Measurements from ENCODE around the gene SEMA4C.

The SEMA4C gene

GRCh38 chr2:96879545-96880040, 9.7 kb upstream of the SEMA4C start:
- no peak overlapping the region for H3K4me3 ChIP-seq (ENCODE audit: low read length)
- TF ChIP-seq CTCF (IDR thresholded peaks at IDR 0.05; ENCODE audit: insufficient read depth, low read depth, low read length, missing control alignments): no peak
- no peak for DNase-seq (ENCODE audit: low read depth)

GRCh38 chr2:96878796-96879544, 9.1 kb upstream of the SEMA4C start:
- no peak for DNase-seq (ENCODE audit: low read depth)

GRCh38 chr2:96878171-96878570, 8.3 kb upstream of the SEMA4C start:
- TF ChIP-seq CTCF (IDR thresholded peaks at IDR 0.05; ENCODE audit: insufficient read depth, low read depth, low read length, missing control alignments): no peak

More at GRCh38 chr2:96878796-96879544, 9.1 kb upstream of the SEMA4C start:
- no peak overlapping the region for H3K4me3 ChIP-seq (ENCODE audit: low read length)
- no peak for TF ChIP-seq CTCF (IDR thresholded peaks at IDR 0.05; ENCODE audit: insufficient read depth, low read depth, low read length, missing control alignments)

GRCh38 chr2:96877631-96878092, 7.8 kb upstream of the SEMA4C start:
- TF ChIP-seq CTCF (IDR thresholded peaks at IDR 0.05; ENCODE audit: insufficient read depth, low read depth, low read length, missing control alignments): no peak
- no peak overlapping the region for H3K4me3 ChIP-seq (ENCODE audit: low read length)
- DNase-seq (ENCODE audit: low read depth): no peak

More at GRCh38 chr2:96878171-96878570, 8.3 kb upstream of the SEMA4C start:
- no peak for DNase-seq (ENCODE audit: low read depth)
- H3K4me3 ChIP-seq (ENCODE audit: low read length): no peak overlapping the region

- no peak for DNase-seq (ENCODE audit: low read depth)
- no peak overlapping the region for H3K4me3 ChIP-seq (ENCODE audit: low read length)
- no peak for TF ChIP-seq CTCF (IDR thresholded peaks at IDR 0.05; ENCODE audit: insufficient read depth, low read depth, low read length, missing control alignments)
Observed at GRCh38 chr2:96877042-96877451, 7.2 kb upstream of the SEMA4C start.

GRCh38 chr2:96876269-96877041, 6.6 kb upstream of the SEMA4C start:
- H3K4me3 ChIP-seq (ENCODE audit: low read length): no peak overlapping the region
- DNase-seq (ENCODE audit: low read depth): no peak
- no peak for TF ChIP-seq CTCF (IDR thresholded peaks at IDR 0.05; ENCODE audit: insufficient read depth, low read depth, low read length, missing control alignments)

Measured in epithelial cell of esophagus (primary cell).